HG03066 (cell line): ENCODE measurements around the gene GP2.

Source experiments
- ATAC-seq: cut with Tn5 transposase; IDR thresholded peaks from one replicate; pipeline ENCODE4 v1.9.1; 2021; ENCODE audit warnings: low read depth; ENCODE audit not compliant: unreplicated experiment

Gene GP2

GRCh38 chr16:20308266-20308665, 19.0 kb downstream of the GP2 start:
- ATAC-seq, result no peak

- ATAC-seq, result no peak
These were observed 19.5 kb downstream of the GP2 start for GRCh38 chr16:20307791-20308190.

- no peak for ATAC-seq
These were observed 20.1 kb downstream of the GP2 start for GRCh38 chr16:20307240-20307671.

- ATAC-seq, result no peak
These were observed 20.9 kb downstream of the GP2 start for GRCh38 chr16:20306401-20306800.

GRCh38 chr16:20303012-20303411, 24.3 kb downstream of the GP2 start:
- no peak for ATAC-seq

- no peak for ATAC-seq
These were observed 24.9 kb downstream of the GP2 start for GRCh38 chr16:20302389-20302788.

GRCh38 chr16:20301840-20302239, 25.5 kb downstream of the GP2 start:
- no peak for ATAC-seq

GRCh38 chr16:20300312-20301097, 26.8 kb downstream of the GP2 start:
- ATAC-seq, result no peak

GRCh38 chr16:20298452-20298851, 28.9 kb downstream of the GP2 start:
- ATAC-seq, result no peak

GRCh38 chr16:20291208-20292206, 35.8 kb downstream of the GP2 start:
- ATAC-seq, result no peak

- ATAC-seq, result no peak
These were observed 37.7 kb downstream of the GP2 start for GRCh38 chr16:20289571-20289970.

GRCh38 chr16:20285993-20286499, 41.3 kb downstream of the GP2 start:
- no peak for ATAC-seq

GRCh38 chr16:20280259-20280658, 47.1 kb downstream of the GP2 start:
- ATAC-seq, result no peak

GRCh38 chr16:20271893-20272292, 55.4 kb downstream of the GP2 start:
- no peak for ATAC-seq

- no peak for ATAC-seq
These were observed 58.9 kb downstream of the GP2 start for GRCh38 chr16:20268409-20268808.

- no peak for ATAC-seq
These were observed 62.3 kb downstream of the GP2 start for GRCh38 chr16:20265019-20265418.

- no peak for ATAC-seq
These were observed 64.0 kb downstream of the GP2 start for GRCh38 chr16:20263138-20263855.

GRCh38 chr16:20262248-20262647, 65.1 kb downstream of the GP2 start:
- no peak for ATAC-seq

GRCh38 chr16:20260215-20261009, 66.9 kb downstream of the GP2 start:
- no peak for ATAC-seq
